ENCODE data around the gene ARPC5.
A peak's percentile ranks its signal among the peaks of the same experiment; 100 is the strongest.

ARPC5 gene

DNA sequence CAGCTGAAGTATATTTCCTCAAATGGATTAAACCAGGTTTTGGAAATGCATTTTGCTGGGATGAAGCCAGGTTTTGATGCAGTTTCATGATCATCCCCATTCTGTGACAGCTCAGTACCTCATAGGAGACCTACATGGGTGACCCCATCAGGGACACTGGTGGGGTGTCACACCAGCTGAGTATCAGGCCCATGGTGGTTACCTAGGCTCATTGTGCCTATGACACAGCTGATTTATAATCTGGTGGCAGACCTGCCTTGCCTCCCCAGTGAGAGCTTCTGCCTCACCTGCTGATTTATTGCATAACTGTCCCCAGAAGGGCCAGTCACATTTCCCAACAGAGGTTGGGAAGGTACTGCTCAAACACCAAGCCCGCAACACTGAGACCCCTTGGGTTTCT lies 49.1 kb downstream of the ARPC5 start:
- DNase-seq (ENCODE audit: low read depth, low spot score): no peak

DNA sequence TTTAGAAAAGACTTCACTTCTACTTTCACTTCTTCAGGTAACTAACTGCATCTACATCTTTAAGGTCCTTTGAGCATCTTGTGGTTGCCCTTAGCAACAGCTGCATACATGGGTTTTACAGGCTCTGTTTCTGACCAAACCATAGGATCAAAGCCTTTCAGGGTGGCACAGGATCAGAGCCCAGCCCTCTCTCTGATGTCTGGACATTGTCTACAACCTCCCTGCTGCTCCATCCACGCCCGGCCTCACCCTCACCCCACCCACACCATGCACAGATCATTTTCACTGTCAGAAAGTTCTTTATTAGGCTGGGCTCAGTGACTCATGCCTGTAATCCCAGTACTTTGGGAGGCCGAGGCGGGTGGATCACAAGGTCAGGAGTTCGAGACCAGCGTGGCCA lies 50.5 kb downstream of the ARPC5 start:
- DNase-seq (ENCODE audit: low read depth, low spot score): no peak

DNA sequence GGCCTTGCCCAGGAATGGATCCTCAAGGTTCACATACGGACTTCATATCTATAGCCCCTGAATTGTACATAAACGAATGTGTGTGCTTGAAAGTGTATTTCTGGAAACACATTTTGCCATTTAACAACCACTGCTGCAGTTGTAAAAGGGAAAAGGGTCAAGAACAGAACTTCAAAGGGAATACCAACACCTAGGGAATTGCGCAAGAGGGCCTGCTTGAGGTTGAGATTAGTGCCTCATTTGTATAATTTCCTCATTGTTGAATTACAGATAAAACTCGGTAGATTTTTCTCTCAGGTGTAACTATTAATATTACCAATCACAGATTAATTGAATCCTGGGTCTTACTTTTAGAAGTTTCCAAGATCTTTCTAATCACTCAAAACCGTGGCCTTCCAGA lies 51.4 kb downstream of the ARPC5 start:
- no peak for DNase-seq (ENCODE audit: low read depth, low spot score)

DNA sequence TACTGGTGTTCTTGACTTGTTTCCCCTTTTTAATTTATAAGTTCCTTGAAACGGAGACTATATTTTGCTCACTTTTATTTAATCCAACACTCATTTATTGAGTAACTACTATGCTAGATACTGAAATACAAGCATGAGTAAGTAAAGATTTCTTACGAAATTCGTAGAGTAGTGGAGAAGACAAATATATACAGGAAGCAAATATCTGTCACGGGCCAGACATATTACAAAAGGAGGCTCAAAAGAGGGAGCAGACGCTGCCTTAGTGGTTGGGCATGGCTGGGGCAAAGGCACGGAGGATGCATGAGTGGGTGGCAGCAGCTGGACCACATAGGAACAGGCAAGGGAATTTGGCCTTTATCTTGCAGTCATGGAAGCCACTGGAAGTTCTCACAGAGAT lies 52.1 kb downstream of the ARPC5 start:
- DNase-seq (ENCODE audit: low read depth, low spot score): no peak

DNA sequence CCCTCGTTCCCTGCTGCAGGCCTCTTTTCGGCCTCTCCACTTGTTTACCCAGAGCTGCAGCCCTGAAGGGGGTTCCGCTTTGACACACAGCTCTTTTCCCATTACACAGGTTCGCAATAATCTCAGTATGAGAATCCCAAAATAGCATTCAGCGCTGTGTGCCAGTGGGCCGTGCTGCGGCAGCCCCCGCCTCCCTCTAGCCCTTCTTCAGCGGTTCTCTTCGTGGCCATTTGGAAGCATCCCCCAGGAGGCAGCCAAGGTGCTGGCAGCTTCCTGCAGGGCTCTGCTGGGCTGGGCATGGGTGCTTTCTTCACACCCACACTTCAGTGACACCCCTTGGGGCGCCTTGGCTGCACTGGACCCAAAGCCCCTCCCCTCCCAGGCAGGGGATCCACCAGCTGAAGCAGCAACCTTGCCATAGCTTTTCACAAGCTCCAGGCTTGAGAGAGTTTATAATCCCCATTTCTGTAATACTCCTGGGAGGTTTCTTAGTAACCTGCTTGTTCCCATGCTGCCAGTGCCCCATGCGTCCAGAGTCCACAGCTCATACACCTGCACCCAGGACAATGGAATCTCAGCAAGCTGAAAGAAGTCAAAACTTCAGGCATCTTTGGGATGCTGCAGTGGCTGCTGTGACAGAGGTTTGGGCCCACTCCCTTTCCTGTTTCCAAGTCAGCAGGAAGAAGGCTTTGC lies 53.4 kb downstream of the ARPC5 start:
- no peak for DNase-seq (ENCODE audit: low read depth, low spot score)

DNA sequence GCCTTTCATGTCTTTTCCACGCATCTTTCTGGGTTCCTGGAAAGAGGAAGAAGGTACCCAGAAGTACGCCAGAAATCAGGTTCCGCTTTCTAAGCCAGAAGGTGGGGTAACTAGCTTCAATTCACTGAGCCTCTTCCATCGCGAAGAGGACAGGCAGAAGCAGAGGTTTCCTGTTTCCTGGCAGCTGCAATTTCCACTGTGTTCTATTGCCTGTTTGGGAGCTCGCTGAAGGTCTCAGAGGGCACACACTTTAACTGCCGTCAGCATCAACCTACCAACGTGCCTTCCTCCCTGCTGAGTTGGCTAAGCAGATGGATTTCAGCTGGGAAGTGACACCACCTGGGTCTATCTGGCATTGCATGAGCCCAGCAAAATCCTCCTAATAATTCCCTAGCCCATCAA lies 55.3 kb downstream of the ARPC5 start:
- DNase-seq (ENCODE audit: low read depth, low spot score): peak; percentile 6

DNA sequence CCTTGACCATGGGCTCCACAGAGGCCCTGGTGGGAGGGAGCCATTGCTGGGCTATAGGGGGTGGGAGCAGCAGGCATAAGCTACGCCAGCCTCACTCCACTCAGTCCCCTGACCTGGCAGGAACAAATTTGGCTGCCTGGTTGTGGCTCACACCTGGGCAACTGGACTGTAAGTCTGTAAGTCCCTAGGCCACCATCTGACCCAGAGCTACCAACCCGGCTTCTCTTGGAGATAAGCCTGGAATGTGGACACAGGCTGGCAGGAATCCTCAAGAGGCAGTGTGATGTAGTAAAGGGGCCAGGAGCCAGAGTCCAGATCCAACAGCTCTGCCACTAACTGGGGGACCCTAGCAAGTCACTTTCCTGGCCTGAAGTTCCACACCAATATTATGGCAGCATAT lies 56.7 kb downstream of the ARPC5 start:
- DNase-seq (ENCODE audit: low read depth, low spot score): no peak

DNA sequence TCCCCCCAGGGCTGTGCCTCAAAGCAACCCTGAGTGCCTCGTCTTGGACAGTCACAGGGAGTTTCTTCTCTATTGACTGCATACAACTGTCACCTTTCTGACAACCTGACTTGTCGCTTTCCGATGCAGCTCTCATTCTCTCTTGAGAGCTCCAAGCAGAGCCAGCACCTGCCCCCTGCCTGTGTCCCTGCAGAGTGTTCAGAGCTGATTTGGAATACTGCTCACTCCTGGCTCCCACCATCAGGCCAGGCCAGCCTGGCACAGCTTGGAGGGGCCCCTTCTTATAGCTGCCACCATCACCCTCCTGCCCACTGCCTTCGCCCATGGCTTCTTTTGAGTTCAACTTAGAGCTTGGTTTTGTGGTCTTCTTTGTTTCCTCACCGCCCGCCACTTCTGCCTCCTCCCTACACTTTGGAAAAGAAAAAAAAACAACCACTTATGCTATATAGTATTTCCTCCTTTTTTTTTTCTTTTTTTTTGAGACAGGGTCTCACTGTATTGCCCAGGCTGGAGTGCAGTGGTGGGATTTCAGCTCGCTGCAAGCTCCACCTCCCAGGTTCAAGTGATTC lies 57.6 kb downstream of the ARPC5 start:
- DNase-seq (ENCODE audit: low read depth, low spot score): no peak

DNA sequence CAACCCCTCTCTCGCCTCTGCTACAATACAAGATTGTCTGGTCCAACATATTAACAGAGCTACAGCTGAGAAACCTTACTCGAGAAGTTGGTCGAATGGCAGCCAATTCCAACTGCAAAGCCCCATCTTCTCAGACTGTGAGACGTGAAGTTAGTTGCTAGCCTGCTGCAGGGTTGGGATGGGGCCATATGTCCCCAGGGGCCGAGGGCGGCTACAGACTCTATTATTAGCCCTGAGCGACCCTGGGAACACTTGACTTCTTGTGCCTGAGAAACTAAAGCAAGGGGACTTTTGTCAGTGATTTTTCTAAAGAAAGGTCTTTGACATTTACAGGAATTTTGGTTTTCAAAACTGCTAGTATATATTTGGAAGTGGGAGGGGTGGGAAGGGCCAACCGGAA lies 59.0 kb downstream of the ARPC5 start:
- no peak for DNase-seq (ENCODE audit: low read depth, low spot score)

DNA sequence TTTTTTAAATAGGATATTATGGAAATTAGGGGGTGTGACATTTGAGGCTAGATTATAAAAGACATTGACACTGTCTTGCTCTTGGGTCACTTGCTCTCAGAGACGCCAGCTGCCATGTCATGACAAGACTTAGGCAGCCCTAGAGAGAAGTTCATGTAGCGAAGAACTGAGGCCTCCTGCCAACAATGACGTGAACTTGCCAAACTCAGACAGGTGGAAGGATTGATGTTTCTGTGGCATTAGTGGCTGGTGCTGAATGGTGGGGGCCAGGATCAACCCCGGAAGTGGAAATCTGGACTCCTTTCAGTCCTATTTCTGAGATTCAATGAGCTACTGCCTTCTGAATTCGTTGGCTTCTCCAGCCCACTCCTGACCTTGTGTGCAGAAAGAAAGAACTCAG lies 60.0 kb downstream of the ARPC5 start:
- no peak for DNase-seq (ENCODE audit: low read depth, low spot score)

DNA sequence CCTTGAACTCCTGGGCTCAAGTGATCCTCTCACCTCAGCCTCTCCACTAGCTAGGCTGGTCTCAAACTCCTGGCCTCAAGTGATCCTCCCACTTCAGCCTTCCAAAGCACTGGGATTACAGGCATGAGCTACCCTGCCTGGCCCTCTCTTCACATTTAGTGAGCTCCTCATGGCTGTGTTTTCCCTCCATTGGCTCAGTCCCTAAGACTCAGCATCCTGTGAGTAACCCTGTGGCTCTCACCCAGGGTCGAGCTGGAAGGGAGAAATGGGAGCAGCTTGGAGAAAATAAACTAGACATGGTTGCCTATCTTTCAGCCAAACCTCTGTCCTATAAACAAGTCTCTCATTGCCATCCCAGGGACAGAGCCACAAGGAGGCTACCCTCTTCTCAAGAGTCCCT lies 62.9 kb downstream of the ARPC5 start:
- no peak for DNase-seq (ENCODE audit: low read depth, low spot score)

DNA sequence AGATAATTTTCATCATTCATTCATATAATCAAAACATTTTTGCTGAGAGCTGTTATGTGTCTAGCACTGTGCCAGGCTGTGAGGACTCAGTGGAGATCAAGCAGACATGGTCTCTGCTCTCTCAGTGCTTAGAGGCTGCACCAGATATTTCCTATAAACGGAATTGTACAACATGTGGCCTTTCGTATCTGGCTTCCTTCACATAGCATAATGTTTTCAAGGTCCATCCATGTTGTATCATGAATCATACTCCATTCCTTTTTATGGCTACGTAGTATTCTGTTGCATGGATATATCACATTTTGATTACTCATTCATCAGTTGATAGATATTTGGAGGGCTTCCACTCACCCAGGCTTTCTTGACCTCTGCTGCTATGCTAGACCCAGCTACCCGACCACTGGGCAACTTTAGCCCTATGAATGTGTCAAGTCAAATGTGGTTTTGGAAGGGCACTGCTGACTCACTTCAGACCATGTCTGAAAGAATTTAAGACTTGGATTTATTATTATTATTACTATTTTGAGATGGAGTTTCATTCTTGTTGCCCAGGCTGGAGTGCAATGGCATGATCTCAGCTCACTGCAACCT lies 63.8 kb downstream of the ARPC5 start:
- no peak for DNase-seq (ENCODE audit: low read depth, low spot score)

Measured in smooth muscle cell of the brain vasculature (primary cell).